ENCODE data around the gene MME.

Gene MME

GRCh38 chr3:155179437-155179827 is 99.3 kb downstream of the MME start:
- Histone ChIP-seq H4K20me1 (ENCODE audit: insufficient read depth, low read length, poor library complexity, severe bottlenecking) (no peaks in the 10 kb centered on the region), H3K9ac (ENCODE audit: low read depth, low read length, poor library complexity, severe bottlenecking) (no peak overlapping the region), H3K4me3 (ENCODE audit: low read length, poor library complexity, severe bottlenecking) (no peak overlapping the region), H3K9me3 (ENCODE audit: insufficient read depth, low read depth, low read length) (no peaks in the 10 kb centered on the region), H3K27me3 (ENCODE audit: insufficient read depth, low read length, poor library complexity, severe bottlenecking) (no peaks in the 10 kb centered on the region), H3K4me2 (ENCODE audit: low read depth, low read length, poor library complexity, severe bottlenecking) (no peak overlapping the region), H3F3A (ENCODE audit: low read depth) (no peaks in the 10 kb centered on the region), H2AFZ (ENCODE audit: low read length) (no peak overlapping the region), H3K9me2 (replicated peaks; ENCODE audit: low read depth, low read length) (no peaks in the 10 kb centered on the region), H3K79me2 (ENCODE audit: insufficient read depth, low read length) (no peaks in the 10 kb centered on the region), H3K4me1 (ENCODE audit: insufficient read depth, low read length, poor library complexity, severe bottlenecking) (peaks cover 15% of the 10 kb centered on the region), H3K36me3 (ENCODE audit: insufficient read depth, low read length) (no peaks in the 10 kb centered on the region)
- TF ChIP-seq CTCF (conservative IDR thresholded peaks at IDR 0.05; ENCODE audit: low read length): no peak
- no peak for TF ChIP-seq EZH2phosphoT487 (IDR thresholded peaks at IDR 0.05; ENCODE audit: borderline replicate concordance)

GRCh38 chr3:155179966-155180757 is 100.0 kb downstream of the MME start:
- H2AFZ ChIP-seq (ENCODE audit: low read length): no peak overlapping the region
- no peaks in the 10 kb centered on the region for H3K36me3 ChIP-seq (ENCODE audit: insufficient read depth, low read length)
- no peaks in the 10 kb centered on the region for H3K9me2 ChIP-seq (replicated peaks; ENCODE audit: low read depth, low read length)
- TF ChIP-seq CTCF (conservative IDR thresholded peaks at IDR 0.05; ENCODE audit: low read length): peak; percentile 33
- no peak for TF ChIP-seq EZH2phosphoT487 (IDR thresholded peaks at IDR 0.05; ENCODE audit: borderline replicate concordance)
- no peak overlapping the region for H3K4me2 ChIP-seq (ENCODE audit: low read depth, low read length, poor library complexity, severe bottlenecking)
- no peaks in the 10 kb centered on the region for H3F3A ChIP-seq (ENCODE audit: low read depth)
- H3K79me2 ChIP-seq (ENCODE audit: insufficient read depth, low read length): no peaks in the 10 kb centered on the region
- no peaks in the 10 kb centered on the region for H3K9me3 ChIP-seq (ENCODE audit: insufficient read depth, low read depth, low read length)
- H3K4me3 ChIP-seq (ENCODE audit: low read length, poor library complexity, severe bottlenecking): no peak overlapping the region
- no peak overlapping the region for H3K9ac ChIP-seq (ENCODE audit: low read depth, low read length, poor library complexity, severe bottlenecking)
- H3K27me3 ChIP-seq (ENCODE audit: insufficient read depth, low read length, poor library complexity, severe bottlenecking): no peaks in the 10 kb centered on the region
- H3K4me1 ChIP-seq (ENCODE audit: insufficient read depth, low read length, poor library complexity, severe bottlenecking): peaks cover 13% of the 10 kb centered on the region
- no peaks in the 10 kb centered on the region for H4K20me1 ChIP-seq (ENCODE audit: insufficient read depth, low read length, poor library complexity, severe bottlenecking)

- Histone ChIP-seq H3F3A (ENCODE audit: low read depth) (no peaks in the 10 kb centered on the region), H3K79me2 (ENCODE audit: insufficient read depth, low read length) (no peaks in the 10 kb centered on the region), H2AFZ (ENCODE audit: low read length) (no peak overlapping the region), H3K9ac (ENCODE audit: low read depth, low read length, poor library complexity, severe bottlenecking) (no peak overlapping the region), H3K9me2 (replicated peaks; ENCODE audit: low read depth, low read length) (no peaks in the 10 kb centered on the region), H3K4me1 (ENCODE audit: insufficient read depth, low read length, poor library complexity, severe bottlenecking) (peaks cover 22% of the 10 kb centered on the region), H4K20me1 (ENCODE audit: insufficient read depth, low read length, poor library complexity, severe bottlenecking) (no peaks in the 10 kb centered on the region), H3K27me3 (ENCODE audit: insufficient read depth, low read length, poor library complexity, severe bottlenecking) (no peaks in the 10 kb centered on the region), H3K36me3 (ENCODE audit: insufficient read depth, low read length) (no peaks in the 10 kb centered on the region), H3K4me3 (ENCODE audit: low read length, poor library complexity, severe bottlenecking) (no peak overlapping the region), H3K9me3 (ENCODE audit: insufficient read depth, low read depth, low read length) (no peaks in the 10 kb centered on the region), H3K4me2 (ENCODE audit: low read depth, low read length, poor library complexity, severe bottlenecking) (no peak overlapping the region)
- TF ChIP-seq EZH2phosphoT487 (IDR thresholded peaks at IDR 0.05; ENCODE audit: borderline replicate concordance): no peak
- TF ChIP-seq CTCF (conservative IDR thresholded peaks at IDR 0.05; ENCODE audit: low read length): no peak
These were observed 102.3 kb downstream of the MME start for GRCh38 chr3:155182467-155182866.
